ENCODE results near the gene HECTD1.

HECTD1 gene

DNA sequence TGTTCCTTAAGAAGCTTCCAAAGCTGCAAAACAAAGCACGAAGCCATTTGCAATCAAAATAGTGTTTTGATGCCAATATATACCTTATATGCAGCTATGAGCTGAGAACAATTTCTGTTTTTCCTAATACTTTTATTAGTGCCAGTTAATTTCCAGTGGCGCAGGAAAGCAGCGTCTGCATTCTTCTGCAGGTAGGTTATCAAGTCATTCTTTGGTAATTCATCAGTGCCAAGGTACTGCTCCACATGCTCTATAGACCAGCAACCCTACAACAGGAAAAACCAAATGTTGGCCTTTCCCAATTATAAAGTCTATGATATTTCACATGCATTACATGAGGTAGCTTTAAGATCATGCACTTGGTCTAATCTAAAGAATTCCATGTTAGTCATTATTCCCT is 93.8 kb downstream of the HECTD1 start:
- no peak overlapping the region for H4K91ac ChIP-seq (ENCODE audit: low read depth, low read length, poor library complexity)
- no peak overlapping the region for H2BK12ac ChIP-seq (ENCODE audit: low read length)
- no peak overlapping the region for H3K23ac ChIP-seq (ENCODE audit: low read depth, low read length, poor library complexity)
- H3K36me3 ChIP-seq (replicated peaks in 1 of 2; ENCODE audit: control insufficient read depth in 2 of 2, insufficient read depth in 2 of 2, low read length in 2 of 2): peaks cover 18 to 98% of the 10 kb centered on the region in 2 donors
- no peaks in the 10 kb centered on the region for H3K9me3 ChIP-seq (replicated peaks in 1 of 2; ENCODE audit: control insufficient read depth in 2 of 2, insufficient read depth in 1 of 2, low read depth in 1 of 2, low read length in 2 of 2)
- no peak overlapping the region for H3K27ac ChIP-seq (replicated peaks; ENCODE audit: low read length)
- no peak overlapping the region for H2AFZ ChIP-seq (ENCODE audit: low read length)
- no peaks in the 10 kb centered on the region for H3K4me1 ChIP-seq (ENCODE audit: control insufficient read depth in 2 of 2, insufficient read depth in 1 of 2, low read depth in 1 of 2, low read length in 2 of 2)
- H3K4ac ChIP-seq (ENCODE audit: low read length): no peak overlapping the region
- no CpG with 5 or more reads among the region's 3 CpGs for WGBS, 2 donors (ENCODE audit: extremely low coverage in 2 of 2, insufficient read length in 2 of 2, insufficient replicate concordance in 1 of 2)
- H3K14ac ChIP-seq (ENCODE audit: low read length): no peak overlapping the region
- no peak overlapping the region for H4K8ac ChIP-seq (ENCODE audit: low read depth, low read length)
- no peak overlapping the region for H3K4me2 ChIP-seq (ENCODE audit: insufficient read depth, low read length, poor library complexity, severe bottlenecking)
- H2AK5ac ChIP-seq (ENCODE audit: low read depth, low read length): no peak overlapping the region
- no peak overlapping the region for H2BK120ac ChIP-seq (ENCODE audit: low read depth, low read length)
- H3K4me3 ChIP-seq (ENCODE audit: low read length in 2 of 2): no peak overlapping the region
- H3K27me3 ChIP-seq (ENCODE audit: control insufficient read depth in 3 of 3, insufficient read depth in 3 of 3, low read depth in 1 of 3, low read length in 3 of 3): no peaks in the 10 kb centered on the region
- no peak overlapping the region for H3K18ac ChIP-seq (ENCODE audit: low read length)
- no peak overlapping the region for H2BK5ac ChIP-seq (ENCODE audit: low read length)
- H3K9ac ChIP-seq (ENCODE audit: low read depth, low read length, poor library complexity): no peak overlapping the region
- no peak overlapping the region for H2BK15ac ChIP-seq (ENCODE audit: low read length)
- H3K79me1 ChIP-seq (ENCODE audit: low read depth, low read length): no peaks in the 10 kb centered on the region
- no peak for DNase-seq (ENCODE audit: low spot score)

- peaks cover 18 to 100% of the 10 kb centered on the region in 2 donors for H3K36me3 ChIP-seq (replicated peaks in 1 of 2; ENCODE audit: control insufficient read depth in 2 of 2, insufficient read depth in 2 of 2, low read length in 2 of 2)
Observed at GRCh38 chr14:31110872-31111271, 96.7 kb downstream of the HECTD1 start.

DNA sequence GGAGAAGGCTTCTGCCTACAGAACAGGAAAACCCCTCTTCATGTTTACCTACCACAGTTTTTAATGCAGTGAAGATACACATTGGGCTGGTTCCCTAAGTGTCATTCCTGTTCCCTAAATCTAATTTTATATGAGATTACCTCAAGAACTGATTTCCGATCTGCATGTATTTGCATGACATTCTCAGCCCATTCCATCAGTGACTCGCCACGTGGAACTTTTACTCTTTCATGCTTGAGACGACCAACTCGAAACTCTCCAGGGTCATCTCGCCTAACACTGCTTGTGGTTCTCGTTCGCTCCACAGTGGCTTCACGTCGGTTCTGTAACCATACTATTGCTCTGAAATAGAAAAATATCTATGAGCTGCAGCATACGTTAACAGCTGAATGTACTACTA is 98.3 kb downstream of the HECTD1 start:
- DNase-seq (ENCODE audit: low spot score): no peak
- peaks cover 0 to 4% of the 10 kb centered on the region in 2 donors for H3K9me3 ChIP-seq (replicated peaks in 1 of 2; ENCODE audit: control insufficient read depth in 2 of 2, insufficient read depth in 1 of 2, low read depth in 1 of 2, low read length in 2 of 2)
- H2BK15ac ChIP-seq (ENCODE audit: low read length): no peak overlapping the region
- no peak overlapping the region for H3K27ac ChIP-seq (replicated peaks; ENCODE audit: low read length)
- H3K9ac ChIP-seq (ENCODE audit: low read depth, low read length, poor library complexity): no peak overlapping the region
- H3K4ac ChIP-seq (ENCODE audit: low read length): no peak overlapping the region
- H4K91ac ChIP-seq (ENCODE audit: low read depth, low read length, poor library complexity): no peak overlapping the region
- no peak overlapping the region for H3K4me3 ChIP-seq (ENCODE audit: low read length in 2 of 2)
- no peak overlapping the region for H2BK5ac ChIP-seq (ENCODE audit: low read length)
- H4K8ac ChIP-seq (ENCODE audit: low read depth, low read length): no peak overlapping the region
- WGBS, 2 donors (ENCODE audit: extremely low coverage in 2 of 2, insufficient read length in 2 of 2, insufficient replicate concordance in 1 of 2): no CpG with 5 or more reads among the region's 11 CpGs
- H3K4me2 ChIP-seq (ENCODE audit: insufficient read depth, low read length, poor library complexity, severe bottlenecking): no peak overlapping the region
- no peaks in the 10 kb centered on the region for H3K79me1 ChIP-seq (ENCODE audit: low read depth, low read length)
- no peak overlapping the region for H2BK12ac ChIP-seq (ENCODE audit: low read length)
- no peak overlapping the region for H2AFZ ChIP-seq (ENCODE audit: low read length)
- no peaks in the 10 kb centered on the region for H3K4me1 ChIP-seq (ENCODE audit: control insufficient read depth in 2 of 2, insufficient read depth in 1 of 2, low read depth in 1 of 2, low read length in 2 of 2)
- H3K14ac ChIP-seq (ENCODE audit: low read length): no peak overlapping the region
- no peak overlapping the region for H3K23ac ChIP-seq (ENCODE audit: low read depth, low read length, poor library complexity)
- H3K36me3 ChIP-seq (replicated peaks in 1 of 2; ENCODE audit: control insufficient read depth in 2 of 2, insufficient read depth in 2 of 2, low read length in 2 of 2): peaks cover 17 to 100% of the 10 kb centered on the region in 2 donors
- H3K27me3 ChIP-seq (ENCODE audit: control insufficient read depth in 3 of 3, insufficient read depth in 3 of 3, low read depth in 1 of 3, low read length in 3 of 3): no peaks in the 10 kb centered on the region
- no peak overlapping the region for H2BK120ac ChIP-seq (ENCODE audit: low read depth, low read length)
- H2AK5ac ChIP-seq (ENCODE audit: low read depth, low read length): no peak overlapping the region
- H3K18ac ChIP-seq (ENCODE audit: low read length): no peak overlapping the region

More at GRCh38 chr14:31110872-31111271, 96.7 kb downstream of the HECTD1 start:
- Histone ChIP-seq H3K4me3 (ENCODE audit: low read length in 2 of 2) (no peak overlapping the region), H3K9ac (ENCODE audit: low read depth, low read length, poor library complexity) (no peak overlapping the region), H3K4me1 (ENCODE audit: control insufficient read depth in 2 of 2, insufficient read depth in 1 of 2, low read depth in 1 of 2, low read length in 2 of 2) (no peaks in the 10 kb centered on the region), H3K79me1 (ENCODE audit: low read depth, low read length) (no peaks in the 10 kb centered on the region), H3K23ac (ENCODE audit: low read depth, low read length, poor library complexity) (no peak overlapping the region), H3K27me3 (ENCODE audit: control insufficient read depth in 3 of 3, insufficient read depth in 3 of 3, low read depth in 1 of 3, low read length in 3 of 3) (no peaks in the 10 kb centered on the region), H2AK5ac (ENCODE audit: low read depth, low read length) (no peak overlapping the region), H3K14ac (ENCODE audit: low read length) (no peak overlapping the region), H2BK12ac (ENCODE audit: low read length) (no peak overlapping the region), H3K9me3 (replicated peaks in 1 of 2; ENCODE audit: control insufficient read depth in 2 of 2, insufficient read depth in 1 of 2, low read depth in 1 of 2, low read length in 2 of 2) (no peaks in the 10 kb centered on the region), H3K27ac (replicated peaks; ENCODE audit: low read length) (no peak overlapping the region), H2BK15ac (ENCODE audit: low read length) (no peak overlapping the region), H3K4ac (ENCODE audit: low read length) (no peak overlapping the region), H2AFZ (ENCODE audit: low read length) (no peak overlapping the region), H2BK120ac (ENCODE audit: low read depth, low read length) (no peak overlapping the region), H4K8ac (ENCODE audit: low read depth, low read length) (no peak overlapping the region), H2BK5ac (ENCODE audit: low read length) (no peak overlapping the region), H4K91ac (ENCODE audit: low read depth, low read length, poor library complexity) (no peak overlapping the region), H3K4me2 (ENCODE audit: insufficient read depth, low read length, poor library complexity, severe bottlenecking) (no peak overlapping the region), H3K18ac (ENCODE audit: low read length) (no peak overlapping the region)
- no CpG with 5 or more reads among the region's 2 CpGs for WGBS, 2 donors (ENCODE audit: extremely low coverage in 2 of 2, insufficient read length in 2 of 2, insufficient replicate concordance in 1 of 2)
- no peak for DNase-seq (ENCODE audit: low spot score)

DNA sequence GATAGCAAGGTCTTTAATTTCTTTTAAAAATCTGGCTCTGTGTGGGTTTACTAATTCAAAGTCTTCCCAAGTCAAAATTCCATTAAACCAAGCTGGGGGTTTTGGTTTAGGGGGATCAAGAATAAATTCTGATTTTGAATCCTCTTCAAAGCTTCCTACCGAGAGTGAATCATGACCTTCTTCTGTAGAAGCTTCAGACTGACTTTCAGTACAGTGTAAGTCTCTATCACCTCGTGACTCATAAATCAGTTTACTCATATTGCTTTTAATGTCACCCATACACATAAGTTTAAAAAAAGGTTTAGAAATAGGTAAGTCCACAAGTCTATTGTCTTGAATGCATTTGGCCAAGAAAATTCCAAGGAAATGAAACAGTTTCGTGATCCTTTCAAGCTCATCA is 100.8 kb downstream of the HECTD1 start:
- no CpG with 5 or more reads among the region's 3 CpGs for WGBS, 2 donors (ENCODE audit: extremely low coverage in 2 of 2, insufficient read length in 2 of 2, insufficient replicate concordance in 1 of 2)
- Histone ChIP-seq H3K27me3 (ENCODE audit: control insufficient read depth in 3 of 3, insufficient read depth in 3 of 3, low read depth in 1 of 3, low read length in 3 of 3) (no peaks in the 10 kb centered on the region), H3K4me1 (ENCODE audit: control insufficient read depth in 2 of 2, insufficient read depth in 1 of 2, low read depth in 1 of 2, low read length in 2 of 2) (no peaks in the 10 kb centered on the region), H3K79me1 (ENCODE audit: low read depth, low read length) (no peaks in the 10 kb centered on the region), H3K9ac (ENCODE audit: low read depth, low read length, poor library complexity) (no peak overlapping the region), H3K18ac (ENCODE audit: low read length) (no peak overlapping the region), H3K4me2 (ENCODE audit: insufficient read depth, low read length, poor library complexity, severe bottlenecking) (no peak overlapping the region), H4K91ac (ENCODE audit: low read depth, low read length, poor library complexity) (no peak overlapping the region), H3K14ac (ENCODE audit: low read length) (no peak overlapping the region), H3K36me3 (replicated peaks in 1 of 2; ENCODE audit: control insufficient read depth in 2 of 2, insufficient read depth in 2 of 2, low read length in 2 of 2) (peaks cover 17 to 99% of the 10 kb centered on the region in 2 donors), H2AFZ (ENCODE audit: low read length) (no peak overlapping the region), H4K8ac (ENCODE audit: low read depth, low read length) (no peak overlapping the region), H2BK5ac (ENCODE audit: low read length) (no peak overlapping the region), H3K4me3 (ENCODE audit: low read length in 2 of 2) (no peak overlapping the region), H2BK12ac (ENCODE audit: low read length) (no peak overlapping the region), H2AK5ac (ENCODE audit: low read depth, low read length) (no peak overlapping the region), H2BK120ac (ENCODE audit: low read depth, low read length) (no peak overlapping the region), H3K23ac (ENCODE audit: low read depth, low read length, poor library complexity) (no peak overlapping the region), H3K9me3 (replicated peaks in 1 of 2; ENCODE audit: control insufficient read depth in 2 of 2, insufficient read depth in 1 of 2, low read depth in 1 of 2, low read length in 2 of 2) (peaks cover 0 to 16% of the 10 kb centered on the region in 2 donors), H2BK15ac (ENCODE audit: low read length) (no peak overlapping the region), H3K4ac (ENCODE audit: low read length) (no peak overlapping the region), H3K27ac (replicated peaks; ENCODE audit: low read length) (no peak overlapping the region)
- DNase-seq (ENCODE audit: low spot score): no peak
